Activated CD4-positive, alpha-beta T cell treated with anti-CD3 and anti-CD28 coated beads for 4 hours (primary cell): ENCODE results near the gene MPST.

Source experiments
- DNase-seq, 2 donors: peaks; one replicate each; pipeline ENCODE4 v3.0.0-alpha.2; 2020

MPST gene

DNA sequence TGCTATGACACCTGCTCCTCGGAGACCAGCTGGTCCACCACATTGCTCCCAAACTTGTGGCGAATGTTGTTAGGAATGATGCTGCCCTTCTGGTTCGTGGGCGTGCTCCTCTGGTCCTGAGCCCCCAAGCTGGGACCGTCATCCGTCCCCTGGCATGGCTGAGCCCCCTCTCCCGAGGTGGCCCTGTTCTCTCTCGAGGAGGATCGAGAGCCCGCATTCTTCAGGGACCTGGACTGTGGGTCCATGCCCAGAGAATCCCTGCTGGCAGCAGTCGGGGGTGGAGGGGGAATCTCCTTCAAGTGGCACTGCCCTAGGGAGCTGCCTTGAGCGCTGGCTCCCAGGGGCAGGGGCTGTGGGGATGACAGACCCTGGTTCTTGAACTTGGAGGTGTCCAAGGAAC lies 17.7 kb upstream of the MPST start:
- DNase-seq, result no peak

GRCh38 chr22:37002633-37003032 lies 16.9 kb upstream of the MPST start:
- DNase-seq, result no peak

DNA sequence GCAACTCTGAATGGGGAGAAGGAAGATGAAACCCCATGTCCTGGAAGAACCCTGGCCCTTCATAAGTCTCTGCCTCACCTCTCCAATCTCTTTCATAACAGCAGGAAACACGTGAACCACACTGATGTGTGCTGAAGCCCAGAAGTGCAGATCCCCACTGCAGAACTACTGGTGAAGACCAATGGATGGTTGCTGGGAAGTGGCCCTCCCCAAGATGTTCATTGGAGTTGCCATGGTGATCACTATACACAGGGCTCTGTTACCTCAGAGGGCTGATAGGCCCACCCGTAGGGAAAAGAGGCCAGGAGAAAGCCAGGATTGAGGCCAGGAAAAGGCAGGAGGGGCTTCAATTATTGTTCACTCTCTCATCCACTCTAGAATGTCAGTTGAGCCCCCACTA lies 11.9 kb upstream of the MPST start:
- no peak for DNase-seq

DNA sequence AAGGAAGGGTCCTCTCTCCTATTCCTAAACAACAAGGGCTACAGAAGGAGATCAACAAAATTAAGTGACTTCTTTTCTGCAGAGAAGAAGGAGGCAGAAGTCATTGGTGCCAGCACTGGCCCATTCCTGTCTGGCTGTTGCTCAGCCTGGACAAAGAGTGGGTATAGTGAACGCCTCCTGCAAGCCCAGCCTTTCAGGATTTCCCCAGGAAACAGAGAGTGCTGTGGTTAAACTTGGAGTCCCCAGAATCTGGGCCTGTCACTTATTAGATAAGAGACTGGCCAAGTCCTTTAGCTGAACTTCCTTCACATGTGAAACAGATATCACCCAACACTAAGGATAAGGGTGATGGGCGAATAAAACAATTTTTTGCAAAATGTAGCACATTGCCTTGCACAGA lies 11.2 kb upstream of the MPST start:
- no peak for DNase-seq

GRCh38 chr22:37009490-37009889 lies 10.1 kb upstream of the MPST start:
- DNase-seq, result no peak

- no peak for DNase-seq
Observed at GRCh38 chr22:37010174-37010573, 9.4 kb upstream of the MPST start.

DNA sequence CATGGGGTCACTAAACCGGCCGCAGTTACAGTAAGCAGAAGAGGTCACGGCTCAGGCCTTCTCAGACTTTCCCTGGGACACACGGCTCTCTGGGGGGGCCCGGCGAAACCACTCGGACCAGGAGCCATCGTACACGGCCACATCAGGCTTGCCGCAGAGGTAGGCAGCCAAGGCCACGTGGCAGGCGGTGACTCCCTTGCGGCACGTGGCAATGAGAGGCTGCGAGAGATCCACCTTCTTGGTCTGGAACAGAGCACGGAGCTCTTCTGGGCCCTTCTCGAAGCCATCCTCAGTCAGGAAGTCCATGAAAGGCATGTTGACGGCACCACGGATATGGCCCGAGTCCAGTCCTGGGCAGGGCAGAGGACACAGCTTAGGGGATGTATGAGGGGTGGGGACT lies 8.6 kb upstream of the MPST start:
- no peak for DNase-seq

DNA sequence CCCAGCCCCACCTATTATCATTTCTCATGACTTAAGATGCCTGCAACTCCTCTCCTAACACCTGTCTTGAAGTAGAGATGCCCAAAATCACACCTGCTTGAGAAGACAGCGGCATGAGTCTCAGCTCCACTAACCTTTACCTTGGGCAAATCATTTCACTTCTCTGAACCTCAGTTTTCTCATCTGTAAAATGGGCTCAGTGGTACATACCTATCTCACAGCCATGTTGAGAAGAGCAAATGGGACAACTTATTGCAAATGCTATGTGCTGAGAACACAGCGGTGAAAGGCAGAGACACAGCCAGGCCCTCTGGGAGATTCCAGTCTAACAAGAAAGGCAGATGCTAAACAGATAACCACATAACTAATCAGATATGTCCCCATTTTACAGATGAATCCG lies 8.1 kb upstream of the MPST start:
- no peak for DNase-seq

GRCh38 chr22:37012262-37012904 lies 7.2 kb upstream of the MPST start:
- DNase-seq, result no peak

- DNase-seq, result no peak
Observed at GRCh38 chr22:37012956-37013355, 6.6 kb upstream of the MPST start.

DNA sequence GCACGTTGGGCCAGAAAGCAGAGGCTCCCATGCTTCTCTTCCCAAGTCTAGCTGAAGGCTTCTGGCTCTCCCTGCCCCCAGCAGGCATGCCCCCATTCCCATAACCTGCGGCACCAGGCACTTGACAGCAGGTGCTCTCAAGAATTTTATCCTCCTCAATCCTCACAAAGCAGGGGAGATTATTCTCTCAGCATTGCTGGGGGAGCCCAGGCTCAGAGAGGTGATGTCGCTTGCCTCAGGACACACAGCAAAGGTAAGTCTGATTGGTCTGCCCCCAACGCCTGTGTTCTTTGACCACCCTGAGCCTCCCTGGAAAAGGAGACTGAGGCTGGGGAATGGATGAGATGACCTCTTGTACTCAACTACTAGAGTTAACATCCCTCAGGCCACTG lies 5.1 kb upstream of the MPST start:
- no peak for DNase-seq

DNA sequence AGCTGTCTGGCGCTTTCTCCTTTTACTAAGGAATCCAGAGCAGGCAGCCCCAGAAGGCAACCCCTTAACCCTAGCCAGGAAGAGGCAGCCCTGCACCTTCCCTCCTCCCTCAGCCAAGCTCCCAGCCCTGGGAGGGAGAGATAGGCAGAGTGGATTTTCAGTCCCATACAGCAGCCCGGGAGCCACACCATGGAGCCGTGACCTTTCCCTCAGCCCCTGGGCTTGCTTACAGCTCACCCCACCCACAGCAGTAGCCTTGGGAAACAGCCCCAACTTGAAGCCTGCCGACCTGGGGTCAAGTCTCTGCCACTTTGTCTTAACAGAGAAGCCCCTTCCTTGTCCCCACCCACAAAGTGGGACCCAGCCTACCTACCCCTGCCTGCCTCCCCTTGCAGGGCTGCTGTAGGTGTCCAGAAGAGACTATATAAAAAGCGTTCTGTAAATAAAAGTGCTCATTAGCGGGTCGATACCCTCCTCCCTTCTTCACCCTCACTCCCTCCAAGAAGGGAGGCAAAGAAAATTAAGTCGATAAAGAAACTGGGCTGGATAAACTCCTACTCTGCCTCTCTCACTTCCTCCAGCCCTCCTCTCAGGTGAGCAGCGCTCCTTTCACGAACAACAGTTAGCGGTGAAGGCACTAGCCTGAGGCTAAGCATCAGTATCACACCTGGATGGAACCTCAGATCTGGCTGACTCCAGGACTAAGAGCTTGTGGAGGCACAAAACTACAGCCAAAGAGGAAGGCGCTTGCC lies 4.5 kb upstream of the MPST start:
- DNase-seq, result no peak

DNA sequence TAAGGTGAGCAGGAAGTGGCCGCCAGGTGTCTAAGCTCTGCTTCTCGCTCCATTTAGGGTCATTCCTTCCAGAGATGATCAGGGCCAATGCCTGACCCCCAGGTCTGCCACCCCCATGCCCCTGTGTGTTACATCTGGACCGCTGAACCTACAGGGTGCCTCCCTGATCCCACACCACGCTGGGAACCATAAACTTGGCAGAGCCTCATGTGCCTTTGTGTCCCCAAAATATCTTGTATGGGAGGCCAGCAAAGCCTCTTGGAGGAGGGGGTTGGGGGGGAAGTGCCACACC lies 4.0 kb upstream of the MPST start:
- DNase-seq, result no peak

- DNase-seq, result no peak
Observed at GRCh38 chr22:37016134-37016910, 3.2 kb upstream of the MPST start.

DNA sequence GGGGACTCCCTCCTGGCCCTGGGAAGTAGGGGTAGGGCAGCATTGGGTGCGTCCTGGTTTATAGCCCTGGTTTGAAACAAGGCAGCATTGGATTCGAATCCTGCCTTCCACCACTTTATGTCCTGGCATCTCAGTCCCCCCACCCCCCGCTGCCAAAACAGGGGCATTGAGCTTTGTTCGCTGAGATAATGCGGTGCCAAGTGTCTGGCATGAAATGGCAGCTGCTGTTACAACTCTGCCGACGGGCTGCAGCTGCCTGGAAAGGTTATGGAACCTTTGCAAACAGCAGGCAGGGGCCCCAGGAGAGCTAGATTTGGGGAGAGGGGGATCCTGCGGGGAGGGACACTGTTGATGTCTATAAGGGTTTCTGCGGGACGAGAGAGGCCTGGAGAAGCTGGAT lies 2.2 kb upstream of the MPST start:
- no peak for DNase-seq

DNA sequence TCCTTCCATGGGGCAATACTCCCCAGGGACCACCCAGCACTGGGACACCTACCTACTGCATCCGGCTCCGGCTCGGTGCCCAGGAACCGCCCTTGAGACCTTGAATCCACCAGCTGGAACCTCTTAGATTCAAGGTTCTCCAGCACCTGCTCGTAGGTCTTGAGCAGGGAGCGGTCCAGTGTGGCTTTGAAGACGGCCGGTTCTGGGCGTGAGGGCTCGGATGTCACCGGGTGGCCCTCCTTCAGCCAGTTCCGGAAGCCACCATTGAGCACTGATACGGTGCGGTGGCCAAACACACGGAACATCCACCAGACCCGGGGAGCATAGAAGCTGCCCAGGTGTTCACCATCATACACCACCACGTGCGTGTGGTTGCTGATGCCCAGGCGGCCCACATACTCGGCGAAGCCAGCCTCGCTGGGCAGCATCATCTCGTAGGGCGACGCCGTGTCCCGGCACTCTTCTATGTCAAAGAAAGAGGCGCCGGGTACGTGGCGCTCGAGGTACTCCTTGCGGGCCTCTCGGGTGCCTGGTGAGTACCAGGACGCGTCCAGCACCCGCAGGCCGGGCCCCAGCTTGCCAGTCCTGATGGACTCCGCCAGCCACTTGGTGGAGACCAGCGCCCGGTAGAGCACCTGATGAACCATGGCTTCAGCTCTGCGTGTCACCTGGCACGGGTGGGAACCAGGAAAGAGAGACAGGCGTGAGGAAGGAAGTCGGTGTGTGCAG lies 1.3 kb upstream of the MPST start:
- DNase-seq, result no peak

GRCh38 chr22:37018815-37019308 lies 680 bp upstream of the MPST start:
- DNase-seq, result no peak

DNA sequence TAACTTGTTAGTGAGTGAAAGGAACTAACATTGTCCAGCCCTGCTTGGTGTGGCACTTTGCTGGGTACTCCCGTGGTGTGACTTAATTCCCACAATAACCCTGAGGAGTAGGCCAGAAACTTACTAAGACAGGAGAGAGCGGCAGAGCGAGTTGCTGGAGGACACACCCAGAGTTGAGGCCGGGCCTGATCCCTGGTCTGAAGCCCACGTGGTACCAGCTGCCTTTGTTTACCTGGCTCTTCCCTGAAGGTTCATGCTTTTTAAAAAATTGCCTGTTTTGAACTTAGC lies 594 bp downstream of the MPST start:
- no peak for DNase-seq

DNA sequence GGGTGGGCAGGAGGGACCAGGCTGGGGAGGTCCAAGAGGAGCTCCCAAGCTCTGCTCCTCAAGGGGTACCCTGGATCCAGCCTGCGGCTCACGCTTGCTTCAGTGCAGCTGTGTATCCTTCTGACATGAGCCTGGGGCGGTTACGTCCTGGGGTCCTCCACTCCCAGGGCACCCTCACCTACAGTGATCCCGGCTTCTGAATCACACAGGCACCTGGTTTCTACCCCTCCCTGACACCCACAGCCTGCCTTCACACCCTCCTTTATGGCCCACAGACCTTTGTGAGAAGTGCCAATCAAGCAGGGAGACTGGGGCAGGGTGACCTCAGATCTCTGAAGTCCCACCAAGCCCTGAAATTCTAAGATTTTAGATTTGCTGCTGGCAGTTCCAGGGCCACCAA lies 1.5 kb downstream of the MPST start:
- DNase-seq, result no peak

GRCh38 chr22:37021710-37022482 lies 2.4 kb downstream of the MPST start:
- peak; percentile 52 to 55 for DNase-seq

GRCh38 chr22:37022483-37023337 lies 3.2 kb downstream of the MPST start:
- DNase-seq, result no peak
